ENCODE results near the gene ATG13.

- TF ChIP-seq, protein P1, sequence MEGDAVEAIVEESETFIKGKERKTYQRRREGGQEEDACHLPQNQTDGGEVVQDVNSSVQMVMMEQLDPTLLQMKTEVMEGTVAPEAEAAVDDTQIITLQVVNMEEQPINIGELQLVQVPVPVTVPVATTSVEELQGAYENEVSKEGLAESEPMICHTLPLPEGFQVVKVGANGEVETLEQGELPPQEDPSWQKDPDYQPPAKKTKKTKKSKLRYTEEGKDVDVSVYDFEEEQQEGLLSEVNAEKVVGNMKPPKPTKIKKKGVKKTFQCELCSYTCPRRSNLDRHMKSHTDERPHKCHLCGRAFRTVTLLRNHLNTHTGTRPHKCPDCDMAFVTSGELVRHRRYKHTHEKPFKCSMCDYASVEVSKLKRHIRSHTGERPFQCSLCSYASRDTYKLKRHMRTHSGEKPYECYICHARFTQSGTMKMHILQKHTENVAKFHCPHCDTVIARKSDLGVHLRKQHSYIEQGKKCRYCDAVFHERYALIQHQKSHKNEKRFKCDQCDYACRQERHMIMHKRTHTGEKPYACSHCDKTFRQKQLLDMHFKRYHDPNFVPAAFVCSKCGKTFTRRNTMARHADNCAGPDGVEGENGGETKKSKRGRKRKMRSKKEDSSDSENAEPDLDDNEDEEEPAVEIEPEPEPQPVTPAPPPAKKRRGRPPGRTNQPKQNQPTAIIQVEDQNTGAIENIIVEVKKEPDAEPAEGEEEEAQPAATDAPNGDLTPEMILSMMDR (IDR thresholded peaks at IDR 0.05): no peak
- no peak for TF ChIP-seq POLR2A (IDR thresholded peaks at IDR 0.05)
- TF ChIP-seq POLR2AphosphoS5 (IDR thresholded peaks at IDR 0.05; ENCODE audit: insufficient read depth in 1 of 2, low read depth in 1 of 2): no peak
Measured at GRCh38 chr11:46577058-46577457, 40.3 kb upstream of the ATG13 start.
